ENCODE data around the gene ATP5F1A. TPM values are rescaled to one million over a fixed set of nuclear protein-coding genes. Genes with fewer than 3 reads are reported as not detected.
A peak's percentile ranks its signal among the peaks of the same experiment; 100 is the strongest.
"Not testable (repeated sequence)": the region's sequence is repeated elsewhere in the genome, so short reads cannot be mapped to it uniquely, and the experiment has no call there.

ATP5F1A gene
- 812 TPM for total RNA-seq

- DNase-seq (ENCODE audit: low spot score in 2 of 2) = peak; percentile 84 to 85
- no peak for FAIRE-seq
These were observed at the start of gene ATP5F1A for GRCh38 chr18:46097801-46098615. Gene ATP5F1A (minus strand): TSS chr18:46098296. CDS start chr18:46098231, 65 bp downstream.

- FAIRE-seq (no peak), DNase-seq (ENCODE audit: low spot score in 2 of 2) (no peak)
These were observed 43.1 kb upstream of the ATP5F1A start for GRCh38 chr18:46141199-46141598.

- DNase-seq (ENCODE audit: low spot score in 2 of 2) (no peak), FAIRE-seq (no peak)
These were observed 42.1 kb upstream of the ATP5F1A start for GRCh38 chr18:46140173-46140572.

GRCh38 chr18:46134920-46135675 is 37.0 kb upstream of the ATP5F1A start:
- FAIRE-seq (no peak), DNase-seq (ENCODE audit: low spot score in 2 of 2) (peak in 1 of 2 donors; percentile 39)

- no peak for DNase-seq (ENCODE audit: low spot score in 2 of 2)
These were observed 35.4 kb upstream of the ATP5F1A start for GRCh38 chr18:46133534-46133933.

GRCh38 chr18:46130549-46130948 is 32.5 kb upstream of the ATP5F1A start:
- FAIRE-seq; DNase-seq (ENCODE audit: low spot score in 2 of 2): not testable (repeated sequence)

More at GRCh38 chr18:46133534-46133933, 35.4 kb upstream of the ATP5F1A start:
- FAIRE-seq = no peak

- no peak for FAIRE-seq
- no peak for DNase-seq (ENCODE audit: low spot score in 2 of 2)
These were observed 32.0 kb upstream of the ATP5F1A start for GRCh38 chr18:46130061-46130460.

GRCh38 chr18:46126625-46127024 is 28.5 kb upstream of the ATP5F1A start:
- not testable (repeated sequence) for DNase-seq (ENCODE audit: low spot score in 2 of 2); FAIRE-seq

GRCh38 chr18:46113751-46114150 is 15.7 kb upstream of the ATP5F1A start:
- no peak for FAIRE-seq
- no peak for DNase-seq (ENCODE audit: low spot score in 2 of 2)

- DNase-seq (ENCODE audit: low spot score in 2 of 2) (no peak), FAIRE-seq (no peak)
These were observed 12.3 kb upstream of the ATP5F1A start for GRCh38 chr18:46110406-46110805.

GRCh38 chr18:46109386-46109785 is 11.3 kb upstream of the ATP5F1A start:
- FAIRE-seq (no peak), DNase-seq (ENCODE audit: low spot score in 2 of 2) (no peak)

- DNase-seq (ENCODE audit: low spot score in 2 of 2) (peak; percentile 69 to 88), FAIRE-seq (no peak)
These were observed 6.2 kb upstream of the ATP5F1A start, which contains the start of gene HAUS1 for GRCh38 chr18:46104128-46104911. Gene HAUS1 (plus strand): TSS chr18:46104385. CDS start chr18:46104412, 27 bp downstream.

- FAIRE-seq (no peak), DNase-seq (ENCODE audit: low spot score in 2 of 2) (no peak)
These were observed 1.4 kb upstream of the ATP5F1A start for GRCh38 chr18:46099463-46099862.

- FAIRE-seq (no peak), DNase-seq (ENCODE audit: low spot score in 2 of 2) (no peak)
These were observed 479 bp upstream of the ATP5F1A start for GRCh38 chr18:46098616-46098933.

GRCh38 chr18:46097431-46097800 is 680 bp downstream of the ATP5F1A start:
- DNase-seq (ENCODE audit: low spot score in 2 of 2) (no peak), FAIRE-seq (no peak)

- no peak for DNase-seq (ENCODE audit: low spot score in 2 of 2)
- FAIRE-seq = no peak
These were observed 1.3 kb downstream of the ATP5F1A start for GRCh38 chr18:46096651-46097300.

GRCh38 chr18:46095532-46095931 is 2.6 kb downstream of the ATP5F1A start:
- no peak for DNase-seq (ENCODE audit: low spot score in 2 of 2)
- no peak for FAIRE-seq

GRCh38 chr18:46088501-46088900 is 9.6 kb downstream of the ATP5F1A start:
- FAIRE-seq; DNase-seq (ENCODE audit: low spot score in 2 of 2): not testable (repeated sequence)

- DNase-seq (ENCODE audit: low spot score in 2 of 2) (no peak), FAIRE-seq (no peak)
These were observed 13.7 kb downstream of the ATP5F1A start for GRCh38 chr18:46084431-46084830.

- no peak for DNase-seq (ENCODE audit: low spot score in 2 of 2)
- FAIRE-seq = no peak
These were observed 17.9 kb downstream of the ATP5F1A start for GRCh38 chr18:46080156-46080555.
